ENCODE data around the gene SH3BP5. TPM values are rescaled to one million over a fixed set of nuclear protein-coding genes. Genes with fewer than 3 reads are reported as not detected.

Gene SH3BP5
- total RNA-seq, 1 experiment from 2014 or later: 0.99 TPM

GRCh38 chr3:15277861-15278500 is 54.4 kb downstream of the SH3BP5 start:
- no peak for DNase-seq (ENCODE audit: low spot score)

GRCh38 chr3:15276028-15276724 is 56.2 kb downstream of the SH3BP5 start:
- no peak for DNase-seq (ENCODE audit: low spot score)

DNA sequence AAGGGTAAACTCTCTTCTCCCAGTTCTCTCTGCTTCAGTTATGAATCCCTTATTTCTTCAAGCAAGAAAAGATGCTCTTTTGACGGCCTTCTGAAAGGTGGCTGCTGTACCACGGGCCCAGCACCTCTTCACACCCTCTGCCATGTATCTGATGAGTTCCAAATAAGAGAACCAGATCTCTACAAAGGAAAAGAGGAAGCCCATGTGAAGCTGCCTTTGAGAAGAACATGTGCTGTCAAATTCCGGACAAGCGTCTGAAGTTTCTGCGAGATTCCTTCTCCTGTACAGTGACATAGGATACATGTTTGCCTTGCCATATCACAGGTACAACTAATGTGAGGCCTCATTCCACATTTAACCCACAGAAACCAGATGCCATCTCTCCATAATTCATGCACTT is 59.2 kb downstream of the SH3BP5 start:
- DNase-seq (ENCODE audit: low spot score): no peak

GRCh38 chr3:15272426-15273196 is 59.8 kb downstream of the SH3BP5 start:
- DNase-seq (ENCODE audit: low spot score): no peak

DNA sequence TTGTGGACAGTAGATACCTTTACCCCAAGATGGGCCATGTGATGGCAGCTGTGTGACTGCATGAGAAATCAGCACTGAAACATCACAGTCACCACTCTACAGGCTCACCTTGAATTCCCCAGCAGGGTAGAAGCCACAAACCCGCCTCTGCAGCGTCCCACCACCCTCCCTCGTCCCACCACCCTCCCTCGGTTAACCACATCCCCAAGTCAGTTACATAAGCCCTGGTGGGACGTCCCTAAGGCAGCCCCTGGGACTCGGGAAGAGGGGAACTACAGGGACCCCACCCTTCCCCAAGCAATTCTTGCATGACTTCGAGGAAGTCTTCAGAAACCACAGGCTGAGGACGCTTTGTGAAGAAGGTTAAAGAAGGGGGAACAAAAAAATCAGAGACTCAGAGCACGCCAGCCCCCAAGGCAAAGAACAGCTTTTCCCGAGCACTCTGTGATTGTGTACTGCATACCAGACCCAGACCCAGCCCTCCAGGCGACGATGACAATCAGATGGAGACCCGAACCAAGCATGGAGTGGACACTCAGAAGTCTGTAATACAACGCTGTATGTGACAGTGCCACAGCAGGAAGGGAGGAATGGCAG is 60.5 kb downstream of the SH3BP5 start:
- no peak for DNase-seq (ENCODE audit: low spot score)

- DNase-seq (ENCODE audit: low spot score): no peak
Measured at GRCh38 chr3:15271030-15271429, 61.4 kb downstream of the SH3BP5 start.

GRCh38 chr3:15269091-15269989 is 63.0 kb downstream of the SH3BP5 start:
- DNase-seq (ENCODE audit: low spot score): peak; percentile 60

DNA sequence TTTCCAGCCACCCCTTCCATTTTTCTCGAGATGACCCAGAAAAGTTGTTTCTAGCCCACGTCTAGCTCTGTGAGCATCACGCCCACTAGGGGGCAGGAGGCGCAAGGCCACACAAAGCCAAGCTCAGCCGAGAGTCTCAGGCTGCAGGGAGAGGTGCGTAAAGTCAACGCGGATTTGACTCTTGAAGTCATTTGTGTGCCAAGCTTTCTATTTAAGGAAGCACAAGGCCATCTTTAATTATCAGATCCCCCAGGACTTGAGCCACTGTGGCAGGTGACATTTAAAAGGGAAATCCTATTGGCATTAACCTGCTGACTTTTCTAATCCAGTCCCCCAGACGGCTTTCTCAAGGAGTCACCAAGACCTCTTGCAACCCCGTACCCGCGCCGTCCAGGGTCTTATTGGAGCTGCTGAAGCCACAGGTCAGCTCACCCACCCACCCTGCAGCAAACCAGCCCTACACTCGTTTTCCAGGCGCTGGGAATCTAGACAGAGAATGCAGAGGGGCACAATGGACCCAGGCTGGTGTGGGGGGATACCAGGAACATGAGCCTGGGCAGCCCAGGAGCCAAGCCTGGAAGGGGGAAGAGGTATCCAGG is 64.3 kb downstream of the SH3BP5 start:
- peak; percentile 76 for DNase-seq (ENCODE audit: low spot score)

GRCh38 chr3:15267502-15267901 is 64.9 kb downstream of the SH3BP5 start:
- DNase-seq (ENCODE audit: low spot score): no peak

DNA sequence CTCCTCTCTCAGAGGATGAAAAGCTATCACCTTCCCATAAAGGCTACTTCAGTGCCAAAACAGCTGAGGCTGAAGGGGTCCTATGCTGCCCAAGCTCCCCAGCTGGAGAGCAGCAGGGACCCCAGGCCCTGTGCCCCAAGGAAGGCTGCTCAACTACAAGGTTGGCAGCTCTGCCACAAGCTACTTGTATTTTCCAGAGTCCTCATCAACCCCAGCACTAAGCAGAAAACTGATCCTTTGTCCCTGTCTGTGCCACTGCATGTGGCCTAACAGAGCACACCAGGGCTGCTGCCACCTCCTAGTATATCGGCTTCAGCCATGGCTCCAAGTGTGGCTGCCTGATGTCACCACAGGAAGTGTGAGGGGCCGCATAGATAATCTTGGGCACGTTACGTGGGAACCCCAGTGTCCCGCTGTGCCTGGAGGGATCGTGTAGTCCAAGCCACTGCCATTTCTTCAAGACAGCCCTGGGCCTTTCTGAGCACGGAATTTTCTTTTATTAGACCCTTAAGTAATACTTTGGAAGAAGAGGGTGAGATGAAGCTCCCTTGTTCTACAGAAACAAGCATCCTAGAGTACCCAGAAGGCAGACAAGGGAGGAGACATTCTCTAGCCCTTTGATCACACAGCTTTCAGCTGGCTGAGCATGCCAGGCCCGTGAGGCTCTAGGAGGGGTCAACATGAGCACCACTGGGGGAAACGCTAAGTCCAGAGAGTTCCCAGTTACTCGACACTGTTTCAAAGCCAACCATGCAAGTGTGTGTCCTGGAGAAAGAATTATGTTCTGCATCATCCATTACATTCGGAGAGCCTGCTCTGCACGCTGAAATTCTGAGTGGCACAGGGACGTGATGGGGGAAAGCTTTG is 65.6 kb downstream of the SH3BP5 start:
- no peak for DNase-seq (ENCODE audit: low spot score)

DNA sequence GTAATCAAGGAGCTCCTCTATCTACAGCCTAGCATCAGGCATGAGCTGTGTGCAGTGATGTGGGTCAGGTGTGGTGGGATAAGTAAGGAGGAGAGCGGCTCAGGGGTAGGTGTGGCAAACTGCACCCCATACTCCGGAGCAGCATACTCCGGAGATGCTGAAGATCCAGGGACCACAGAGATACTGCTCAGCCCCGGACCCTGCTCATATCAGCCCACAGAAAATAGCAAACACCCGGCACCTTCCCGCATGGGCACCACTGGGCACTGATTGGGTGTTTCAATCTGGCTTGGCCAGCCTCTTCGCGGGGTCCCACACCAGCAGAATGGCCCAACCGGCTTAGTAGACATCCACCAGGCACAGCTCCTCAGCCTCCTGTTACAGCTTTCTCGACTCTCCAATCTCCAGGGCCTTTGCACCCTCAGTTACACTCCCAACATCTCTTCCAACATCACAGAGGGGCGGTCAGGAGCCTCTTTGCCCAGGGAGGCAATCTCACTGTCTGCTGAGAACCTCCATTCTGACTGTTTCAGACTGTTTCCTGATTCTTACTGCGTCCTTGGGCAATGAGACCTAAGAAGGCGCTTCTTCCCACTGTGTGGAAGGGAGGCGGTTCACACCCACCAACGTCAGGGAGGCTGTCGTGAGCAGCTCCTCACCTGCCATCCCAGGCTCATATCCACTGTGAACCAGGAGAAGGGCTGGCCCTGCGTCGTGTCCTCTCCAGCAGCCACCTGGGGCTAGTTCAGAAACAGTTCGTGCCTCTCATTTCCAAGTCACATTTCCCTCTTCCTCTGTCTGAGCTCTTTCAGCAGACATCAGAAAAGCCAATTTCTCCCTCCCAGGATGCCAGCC is 66.5 kb downstream of the SH3BP5 start:
- DNase-seq (ENCODE audit: low spot score): no peak

DNA sequence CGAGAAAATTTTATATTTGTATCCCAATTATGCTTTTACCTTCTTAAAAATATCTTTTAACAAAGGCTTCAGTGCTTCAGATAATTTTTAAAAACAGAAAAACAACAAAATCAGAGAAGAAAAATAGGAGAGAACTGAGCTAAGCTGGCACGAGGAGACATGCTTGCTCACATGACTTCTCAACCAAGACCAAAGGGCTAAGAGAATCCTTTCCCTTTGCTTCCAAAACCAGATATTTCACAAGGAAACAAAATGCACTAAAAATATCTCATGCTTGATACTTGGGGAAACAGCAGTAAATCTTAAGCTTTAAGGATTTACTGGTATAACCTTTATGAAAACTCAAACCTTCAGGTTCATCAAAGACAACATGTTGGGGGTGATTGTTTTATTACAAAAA is 67.9 kb downstream of the SH3BP5 start:
- DNase-seq (ENCODE audit: low spot score): no peak

- DNase-seq (ENCODE audit: low spot score): no peak
Measured at GRCh38 chr3:15263926-15264325, 68.5 kb downstream of the SH3BP5 start.

- DNase-seq (ENCODE audit: low spot score): no peak
Measured at GRCh38 chr3:15263120-15263519, 69.3 kb downstream of the SH3BP5 start.

DNA sequence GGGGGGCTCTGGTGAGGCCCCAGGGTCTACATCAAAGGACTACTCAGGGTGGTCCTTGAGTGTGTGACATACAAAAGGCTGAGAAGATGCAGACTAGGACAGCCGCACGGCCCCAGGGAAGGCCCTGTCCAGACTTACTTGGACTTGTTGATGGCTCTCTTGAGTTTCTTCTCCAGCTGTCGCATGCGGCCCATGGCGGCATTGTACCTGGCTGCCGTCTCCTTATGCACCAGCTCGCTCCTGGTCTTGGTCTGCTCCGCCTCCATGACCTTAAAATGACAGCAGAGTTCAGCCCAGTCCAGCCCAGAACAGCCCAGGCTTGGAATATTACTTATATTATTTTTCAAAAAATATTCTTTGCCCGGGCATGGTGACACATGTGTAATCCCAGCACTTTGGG is 70.4 kb downstream of the SH3BP5 start:
- DNase-seq (ENCODE audit: low spot score): no peak

DNA sequence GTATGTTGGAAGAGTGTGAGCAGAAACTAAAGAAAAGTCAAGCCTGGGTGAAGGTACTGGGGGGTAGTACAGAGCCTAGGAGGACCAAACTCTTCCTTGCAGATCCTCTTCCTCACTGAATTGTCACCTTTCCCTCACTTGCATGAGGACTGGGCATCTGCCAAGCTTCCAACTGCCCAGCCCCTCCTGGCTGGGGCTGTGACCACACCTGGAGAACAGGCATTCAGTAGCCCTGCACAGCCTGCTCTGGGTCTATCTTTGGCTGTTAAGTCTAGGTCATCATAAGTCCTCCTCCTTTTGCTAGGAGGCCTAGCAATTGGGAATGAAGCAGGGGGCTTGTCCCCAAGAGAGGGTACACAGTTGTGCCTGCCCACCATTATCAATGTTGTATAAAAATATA is 71.1 kb downstream of the SH3BP5 start:
- no peak for DNase-seq (ENCODE audit: low spot score)

- no peak for DNase-seq (ENCODE audit: low spot score)
Measured at GRCh38 chr3:15260531-15260930, 71.9 kb downstream of the SH3BP5 start.

GRCh38 chr3:15258720-15259119 is 73.7 kb downstream of the SH3BP5 start:
- DNase-seq (ENCODE audit: low spot score): no peak

- no peak for DNase-seq (ENCODE audit: low spot score)
Measured at GRCh38 chr3:15256861-15257341, 75.5 kb downstream of the SH3BP5 start.
